HG03457 (cell line): ENCODE measurements around the gene BORCS8.
"Not testable (repeated sequence)": the region's sequence is repeated elsewhere in the genome, so short reads cannot be mapped to it uniquely, and the experiment has no call there.

ENCODE experiments used
- ATAC-seq: cut with Tn5 transposase; IDR thresholded peaks from one replicate; pipeline ENCODE4 v1.9.1; 2021; ENCODE audit warnings: moderate number of reproducible peaks; ENCODE audit not compliant: unreplicated experiment

Gene BORCS8

DNA sequence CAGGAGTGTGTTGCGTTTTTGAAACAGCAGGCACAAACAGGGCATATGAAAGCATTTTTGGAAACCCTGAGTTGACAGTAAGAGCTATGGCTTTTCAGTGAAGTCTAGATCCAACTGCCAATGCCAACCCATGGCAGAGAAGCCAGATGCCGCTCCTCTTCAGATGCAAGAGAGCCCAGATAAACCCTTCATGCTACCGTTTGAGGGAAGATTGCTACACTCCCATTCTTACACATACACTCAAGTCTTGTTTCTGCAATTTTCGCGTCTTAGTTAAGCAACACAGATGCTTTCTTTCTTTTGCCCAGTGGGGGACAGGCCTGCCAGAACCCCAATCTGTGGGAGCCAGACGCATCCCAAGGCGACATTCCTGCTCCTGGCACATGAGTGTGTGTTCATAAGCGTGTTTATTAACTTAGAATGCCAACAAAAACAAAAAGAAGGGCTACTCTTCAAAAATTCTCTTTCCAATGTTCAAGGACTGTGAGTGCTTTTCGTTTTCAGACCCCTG lies 10.4 kb downstream of the BORCS8 start:
- ATAC-seq = no peak

DNA sequence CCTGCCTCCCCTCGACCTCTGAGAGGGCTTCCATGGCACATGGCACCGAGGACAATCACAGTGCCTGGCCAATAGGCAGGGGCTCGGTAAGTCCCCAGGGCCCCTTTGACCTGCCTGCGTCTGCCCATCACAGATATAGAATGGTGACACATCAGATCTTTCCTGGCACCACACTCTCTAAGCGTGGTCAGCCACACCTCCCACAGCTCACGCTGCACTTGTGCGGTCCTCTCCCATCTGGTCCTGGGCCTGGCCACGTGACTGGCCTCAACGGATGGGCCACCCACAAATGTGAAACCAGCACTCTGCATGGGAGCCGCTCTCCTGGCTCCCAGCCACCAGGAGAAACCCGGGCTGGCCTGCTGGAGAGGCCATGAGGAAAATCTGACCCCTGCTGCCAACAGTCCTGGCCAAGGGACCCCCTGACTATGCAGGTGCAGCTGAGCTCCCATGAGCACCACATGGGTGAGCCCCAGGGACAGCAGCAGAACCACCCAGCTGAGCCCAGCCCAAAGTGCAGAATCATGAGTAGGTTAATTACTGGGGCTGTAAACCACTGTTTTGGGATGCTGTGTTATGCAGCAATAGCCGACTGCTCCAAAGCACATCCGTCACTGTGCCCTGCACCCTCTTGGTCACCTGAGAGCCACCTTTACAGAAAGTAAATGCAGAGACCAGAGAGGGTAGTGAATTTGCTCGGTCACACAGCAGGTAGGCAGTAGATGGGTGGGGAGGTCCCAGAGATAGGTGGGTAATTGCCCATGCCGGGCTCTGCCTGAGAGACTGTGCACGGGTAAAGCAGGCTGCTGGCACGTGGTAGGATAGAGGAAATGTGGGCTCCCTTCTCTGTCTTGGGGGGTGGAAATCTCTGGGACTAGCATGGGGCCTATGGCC lies 12.2 kb downstream of the BORCS8 start:
- no peak for ATAC-seq

DNA sequence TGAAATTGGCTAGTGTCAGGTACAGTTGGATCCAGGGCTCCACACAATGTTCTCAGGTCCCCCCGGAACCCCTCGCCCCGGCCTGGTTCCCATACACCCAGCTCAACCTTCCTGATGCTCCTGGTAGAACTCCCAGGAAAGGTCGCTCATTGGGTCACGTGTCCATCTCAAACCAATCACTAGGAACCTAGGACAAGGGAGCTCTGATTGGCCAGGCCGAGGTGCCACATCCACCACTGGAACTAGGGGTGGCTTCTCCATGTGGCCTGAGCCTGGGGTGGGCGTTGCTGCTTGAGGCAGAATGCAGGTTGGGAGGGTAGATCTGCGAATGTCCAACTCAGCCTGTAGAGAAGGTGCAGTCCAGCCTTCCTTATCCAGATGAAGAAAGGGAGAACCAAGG lies 15.0 kb downstream of the BORCS8 start:
- ATAC-seq = no peak

DNA sequence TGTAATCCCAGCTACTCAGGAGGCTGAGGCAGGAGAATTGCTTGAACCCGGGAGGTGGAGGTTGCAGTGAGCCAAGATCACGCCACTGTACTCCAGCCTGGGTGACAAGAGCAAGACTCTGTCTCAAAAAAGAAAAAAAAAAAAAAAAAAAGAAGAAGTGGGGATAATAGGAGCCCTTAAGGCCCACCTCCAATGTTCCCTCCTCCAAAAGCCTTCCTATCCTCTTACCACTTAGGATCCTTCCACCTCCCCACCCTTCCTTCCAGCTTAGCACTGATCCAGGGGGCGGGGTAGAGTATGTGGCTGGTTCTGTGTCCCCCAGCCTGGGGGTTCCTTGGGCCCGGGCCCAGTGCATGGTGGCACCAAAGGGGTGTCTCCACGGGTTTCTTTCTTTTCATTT lies 18.7 kb downstream of the BORCS8 start:
- not testable (repeated sequence) for ATAC-seq

DNA sequence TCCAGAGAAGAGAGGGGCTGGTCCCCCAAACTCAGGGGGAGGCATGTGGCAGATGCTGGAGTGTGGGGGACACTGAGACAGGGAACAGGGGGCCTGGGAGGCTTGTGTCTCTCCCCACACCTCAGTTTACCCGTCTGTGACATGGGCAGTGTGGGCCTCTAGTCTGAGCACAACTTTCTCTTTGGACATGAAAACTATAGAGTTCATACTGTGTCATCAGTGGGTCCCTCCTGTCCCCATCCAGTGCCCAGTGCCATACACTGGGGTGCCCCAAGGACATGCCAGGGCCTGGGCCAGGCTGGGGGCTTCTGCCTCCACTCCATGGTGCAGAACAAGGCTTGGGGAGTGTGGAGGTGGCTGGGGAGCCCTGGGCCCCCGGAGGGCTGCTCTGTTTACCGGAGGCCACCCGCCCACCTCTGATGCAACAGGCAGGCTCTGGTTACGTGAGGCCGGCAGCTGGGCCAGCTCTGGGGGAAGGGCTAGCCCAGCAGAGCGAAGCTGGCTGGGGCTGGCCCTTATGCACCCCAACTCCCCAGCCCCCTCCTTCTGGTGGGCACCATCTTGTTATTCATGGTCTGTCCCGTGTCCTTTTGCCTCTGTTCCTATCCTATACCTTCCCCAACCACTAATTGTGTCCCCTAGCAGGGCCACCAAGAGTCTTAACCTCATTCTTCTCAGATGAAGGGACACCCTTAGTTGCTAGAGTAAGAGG lies 20.0 kb downstream of the BORCS8 start:
- no peak for ATAC-seq

DNA sequence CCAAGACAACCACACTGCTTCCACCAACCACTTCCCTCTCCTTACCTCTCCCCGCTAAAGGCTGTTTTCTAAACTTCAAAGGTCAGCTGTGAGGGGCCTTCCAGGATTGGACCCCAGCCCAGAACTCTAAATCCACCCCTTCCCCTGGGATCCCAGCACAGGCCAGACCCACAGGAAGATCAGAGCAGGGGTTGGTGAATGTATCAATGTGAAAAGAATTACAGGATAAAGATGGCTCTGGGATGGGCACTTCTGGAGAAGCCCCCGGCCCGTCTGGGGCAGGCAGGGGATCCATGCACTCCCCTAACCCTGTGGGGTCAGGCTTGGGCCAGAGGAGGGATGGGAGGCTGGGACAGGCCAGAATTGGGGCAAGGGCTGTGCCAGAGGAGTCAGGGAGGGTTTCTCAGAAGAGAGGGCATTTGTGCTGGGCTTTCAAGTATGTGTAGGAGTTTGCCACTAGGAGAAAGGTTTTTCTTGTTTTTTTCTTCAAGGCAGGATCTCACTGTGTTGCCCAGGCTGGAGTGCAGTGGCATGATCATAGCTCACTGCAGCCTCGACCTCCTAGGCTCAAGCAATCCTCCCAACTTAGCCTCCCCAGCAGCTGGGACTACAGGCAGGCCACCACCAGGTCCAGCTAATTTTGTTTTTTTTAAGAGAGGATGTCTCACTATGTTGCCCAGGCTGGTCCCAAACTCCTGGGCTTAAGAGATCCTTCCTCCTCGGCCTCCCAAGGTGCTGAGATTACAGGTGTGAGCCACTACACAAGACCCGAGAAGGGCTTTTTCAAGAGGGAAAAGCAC lies 20.9 kb downstream of the BORCS8 start:
- no peak for ATAC-seq

DNA sequence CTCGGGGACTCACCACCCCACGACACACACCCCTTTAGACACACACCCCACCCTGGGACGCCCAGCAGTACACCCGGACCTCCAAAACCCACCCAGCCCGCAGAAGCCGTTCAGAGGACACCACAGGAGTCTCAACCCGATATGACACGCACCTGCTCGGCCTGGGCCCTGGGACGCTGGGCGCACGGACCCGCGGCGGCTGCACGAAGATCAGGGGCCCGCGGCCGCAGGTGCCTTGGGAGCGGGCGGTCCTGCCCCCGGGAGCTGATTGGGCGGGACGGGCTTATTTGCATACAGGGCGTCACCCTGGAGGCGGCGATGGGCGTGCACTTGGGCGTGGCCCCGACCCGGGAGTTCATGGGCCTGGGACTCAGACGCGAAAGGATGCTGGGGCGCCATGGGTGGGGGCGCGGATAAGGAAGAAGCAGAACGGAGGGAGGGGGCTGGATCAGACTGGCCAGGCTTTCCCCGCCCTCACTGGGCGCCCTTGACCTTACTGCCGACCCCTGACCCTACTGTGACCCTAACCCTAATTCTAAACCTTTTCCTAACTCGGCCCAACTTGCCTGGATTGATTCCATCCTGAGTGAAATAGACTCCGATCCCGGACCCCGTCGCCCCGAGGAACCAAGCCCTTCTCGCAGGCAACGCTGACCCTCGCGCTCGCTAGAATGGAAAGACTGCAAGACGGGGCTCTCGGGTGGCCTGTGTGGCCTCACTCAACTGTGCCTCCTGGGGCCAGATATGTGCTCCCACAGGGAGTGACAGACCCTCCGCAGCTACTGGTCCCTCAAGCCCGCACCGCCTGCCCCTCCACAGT lies 21.7 kb downstream of the BORCS8 start, which contains the start of gene MEF2B:
TSS of gene MEF2B (minus strand) at position 211 of the 820 bp plus-strand sequence. CDS start 19,528 bp downstream, outside the sequence.
- ATAC-seq = peak; percentile 76

DNA sequence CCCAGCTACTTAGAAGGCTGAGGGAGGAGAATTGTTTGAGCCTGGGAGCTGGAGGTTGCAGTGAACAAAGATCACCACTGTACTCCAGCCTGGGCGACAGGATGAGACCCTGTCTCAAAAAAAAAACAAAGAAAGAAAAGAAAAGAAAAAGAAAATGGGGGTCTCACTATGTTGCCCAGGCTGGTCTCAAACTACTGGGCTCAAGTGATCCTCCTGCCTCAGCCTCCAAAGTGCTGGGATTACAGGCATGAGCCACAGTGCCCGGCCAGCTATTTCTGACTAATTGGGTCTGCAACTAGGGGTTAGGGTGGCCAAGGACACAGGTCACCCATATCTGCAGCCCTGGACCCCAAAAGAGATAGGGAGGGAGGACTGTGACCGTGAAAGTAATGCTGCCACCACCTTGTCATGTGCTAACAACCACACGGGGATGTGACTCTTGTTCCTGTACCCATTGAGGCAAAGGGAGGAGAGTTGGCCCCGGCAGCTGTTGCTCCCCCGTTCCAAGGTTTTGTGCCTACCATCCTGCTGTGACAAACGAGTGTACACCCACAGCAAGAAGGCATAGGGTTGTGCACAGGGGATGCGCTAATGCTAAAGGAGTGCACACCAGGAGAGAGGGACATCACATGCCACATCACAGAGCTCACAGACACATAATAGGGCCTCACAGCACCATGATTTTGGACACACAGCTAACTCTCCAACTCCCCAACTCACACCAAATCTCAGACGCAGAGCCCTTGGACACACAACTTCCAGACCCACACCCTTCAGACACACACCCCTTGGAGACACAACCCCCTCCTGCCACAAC lies 22.5 kb downstream of the BORCS8 start:
- ATAC-seq = peak; percentile 12

DNA sequence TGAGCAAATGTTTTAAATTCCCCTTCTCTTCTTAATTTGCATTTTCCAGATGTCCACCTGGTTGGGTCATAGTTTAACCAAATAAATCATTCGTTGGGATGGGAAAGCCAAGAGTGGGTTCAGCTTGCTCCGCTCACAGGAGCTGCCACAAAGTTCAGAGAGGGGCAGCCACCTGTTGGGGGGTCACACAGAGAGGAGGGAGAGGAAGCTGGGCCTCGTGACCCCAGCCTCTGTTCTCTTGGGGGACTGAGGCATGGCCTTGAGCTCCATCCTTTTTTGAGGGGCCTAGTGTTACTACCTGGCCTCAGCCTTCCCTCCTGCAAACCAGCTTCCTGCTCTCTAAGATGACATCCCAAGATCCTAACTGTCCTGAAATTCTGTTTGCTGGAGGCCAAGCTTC lies 24.3 kb downstream of the BORCS8 start:
- no peak for ATAC-seq

DNA sequence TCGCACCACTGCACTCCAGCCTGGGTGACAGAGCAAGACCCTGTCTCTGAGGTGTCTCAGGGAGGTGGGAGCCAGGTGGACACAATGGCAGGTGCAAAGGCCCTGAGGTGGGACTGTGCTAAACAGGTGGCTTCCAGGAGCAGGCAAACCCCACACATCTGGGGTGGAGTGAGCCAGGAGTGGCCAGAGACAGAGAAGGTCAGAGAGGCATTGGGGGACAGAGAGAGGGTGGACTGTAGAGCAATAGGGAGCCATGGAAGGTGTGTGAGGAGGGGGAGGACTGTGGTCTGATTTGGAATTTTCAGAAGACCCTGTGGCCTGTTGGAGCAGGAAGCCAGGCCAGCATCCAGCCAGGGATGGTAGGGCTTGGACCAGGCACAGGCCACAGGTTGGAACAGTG lies 26.6 kb downstream of the BORCS8 start:
- ATAC-seq = no peak

DNA sequence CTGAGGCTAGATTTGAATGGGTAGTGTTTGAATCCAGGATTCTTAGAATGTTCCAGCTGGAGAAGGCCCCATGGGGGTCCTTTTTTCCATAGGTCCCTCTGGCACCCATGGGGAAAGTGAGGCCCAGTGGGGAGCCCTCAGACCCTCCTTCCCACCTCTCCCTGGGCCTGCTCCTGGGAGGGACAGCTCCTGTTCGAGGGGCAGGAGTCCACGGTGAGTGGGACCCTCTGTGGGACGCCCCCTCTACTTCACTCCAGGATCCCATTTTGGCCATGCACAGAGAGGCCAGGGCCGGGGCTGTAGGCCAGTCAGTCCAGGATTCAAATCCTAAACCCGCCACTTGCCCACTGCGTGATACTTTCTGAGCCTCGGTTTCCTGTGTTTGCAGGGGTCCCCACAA lies 29.5 kb downstream of the BORCS8 start:
- no peak for ATAC-seq

DNA sequence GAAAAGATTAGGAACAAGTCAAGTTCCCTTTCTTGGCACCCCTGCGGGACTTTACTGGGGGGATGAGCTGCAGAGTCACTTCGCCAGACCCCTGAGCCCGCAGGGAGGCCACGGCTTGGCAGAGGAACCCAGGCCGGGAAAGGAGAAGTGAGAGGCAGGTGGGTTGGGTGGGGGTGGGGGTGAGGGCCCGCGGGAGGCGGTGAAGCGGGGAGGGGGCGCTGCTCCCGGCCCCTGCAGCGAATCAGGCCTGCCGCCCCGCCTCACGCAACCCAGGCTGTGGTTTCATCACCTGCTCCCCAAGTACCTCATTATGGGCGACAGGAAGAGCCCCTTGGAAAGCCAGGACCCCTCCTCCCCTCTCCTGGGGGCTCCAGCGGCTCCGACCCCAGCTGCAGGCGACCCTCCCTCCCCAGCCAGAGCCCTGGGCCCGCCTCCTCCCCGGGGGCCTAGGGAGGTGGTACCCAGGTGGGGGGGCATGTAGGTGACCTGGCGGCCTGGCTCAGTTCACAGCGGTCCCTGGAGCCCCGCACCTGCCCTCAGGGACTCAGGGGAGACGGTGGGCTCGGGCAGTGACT lies 31.4 kb downstream of the BORCS8 start:
- no peak for ATAC-seq

DNA sequence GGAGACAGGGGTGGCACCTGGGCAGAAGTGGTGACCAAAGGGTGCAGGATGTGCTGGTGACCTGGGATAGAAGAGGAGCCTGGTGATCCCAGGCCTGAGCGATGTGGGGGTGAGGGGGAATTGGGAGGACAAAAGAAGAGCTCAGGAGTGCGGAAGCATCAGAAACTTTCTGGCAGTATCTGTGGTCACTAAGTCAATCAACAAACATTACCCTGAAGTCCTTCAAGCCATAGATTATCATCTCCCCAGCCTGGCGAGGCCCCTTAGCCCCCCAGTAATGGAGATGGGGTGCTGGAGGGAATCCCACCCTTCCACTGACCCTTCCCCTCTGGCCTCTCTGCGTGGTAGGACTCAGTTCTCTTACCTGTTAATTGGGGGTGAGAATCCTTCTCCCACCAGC lies 32.4 kb downstream of the BORCS8 start:
- ATAC-seq = no peak

DNA sequence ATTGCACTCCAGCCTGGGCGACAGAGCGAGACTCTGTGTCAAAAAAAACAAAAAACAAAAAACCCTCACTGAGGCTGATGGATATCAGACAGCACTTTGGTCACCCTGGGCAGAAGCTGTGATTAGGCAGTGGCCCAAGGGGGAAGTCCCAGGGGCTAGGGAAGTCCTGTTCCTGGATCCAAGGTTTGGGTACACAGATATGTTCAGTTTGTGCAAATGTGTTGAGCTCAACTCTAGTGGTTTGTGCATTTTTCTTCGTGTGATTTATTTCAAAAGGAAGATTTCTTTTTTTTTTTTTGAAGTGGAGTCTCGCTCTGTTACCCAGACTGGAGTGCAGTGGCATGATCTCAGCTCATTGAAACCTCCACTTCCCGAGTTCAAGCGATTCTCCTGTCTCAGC lies 34.1 kb downstream of the BORCS8 start:
- ATAC-seq = no peak

DNA sequence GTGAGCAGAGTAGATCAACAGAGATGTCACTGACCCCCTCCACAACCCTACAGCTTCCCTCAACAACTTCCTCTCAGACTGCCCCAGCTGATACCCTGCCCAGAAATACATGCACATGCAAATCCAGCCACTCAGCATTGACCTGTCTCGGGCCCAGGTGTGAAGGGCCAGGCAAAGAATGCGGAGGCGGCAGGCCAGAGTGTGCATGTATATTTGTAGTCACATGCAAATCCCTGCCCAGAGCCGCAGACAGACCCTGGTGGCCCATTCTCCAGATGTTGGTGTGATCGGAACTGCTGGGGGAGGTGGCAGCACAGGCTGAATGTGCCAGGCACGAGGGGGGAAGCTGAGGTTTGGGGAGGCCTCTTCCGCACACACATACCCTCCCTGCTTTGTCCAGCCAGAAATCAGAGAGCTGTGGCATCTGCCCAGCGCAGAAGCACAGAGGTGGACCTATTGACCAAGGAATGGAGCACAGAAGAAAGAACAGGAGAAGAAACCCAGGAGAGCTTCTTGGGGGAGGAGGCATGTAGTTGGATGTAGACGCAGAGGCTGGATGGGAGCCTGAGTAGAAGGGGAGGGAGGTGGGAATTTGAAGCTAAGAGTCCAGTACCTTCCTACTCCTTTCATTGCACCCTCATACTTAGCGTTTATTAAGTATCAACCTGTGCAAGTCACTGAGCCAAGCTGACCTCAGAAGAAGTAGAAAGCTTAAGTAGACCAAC lies 36.3 kb downstream of the BORCS8 start:
- ATAC-seq = peak; percentile 57

DNA sequence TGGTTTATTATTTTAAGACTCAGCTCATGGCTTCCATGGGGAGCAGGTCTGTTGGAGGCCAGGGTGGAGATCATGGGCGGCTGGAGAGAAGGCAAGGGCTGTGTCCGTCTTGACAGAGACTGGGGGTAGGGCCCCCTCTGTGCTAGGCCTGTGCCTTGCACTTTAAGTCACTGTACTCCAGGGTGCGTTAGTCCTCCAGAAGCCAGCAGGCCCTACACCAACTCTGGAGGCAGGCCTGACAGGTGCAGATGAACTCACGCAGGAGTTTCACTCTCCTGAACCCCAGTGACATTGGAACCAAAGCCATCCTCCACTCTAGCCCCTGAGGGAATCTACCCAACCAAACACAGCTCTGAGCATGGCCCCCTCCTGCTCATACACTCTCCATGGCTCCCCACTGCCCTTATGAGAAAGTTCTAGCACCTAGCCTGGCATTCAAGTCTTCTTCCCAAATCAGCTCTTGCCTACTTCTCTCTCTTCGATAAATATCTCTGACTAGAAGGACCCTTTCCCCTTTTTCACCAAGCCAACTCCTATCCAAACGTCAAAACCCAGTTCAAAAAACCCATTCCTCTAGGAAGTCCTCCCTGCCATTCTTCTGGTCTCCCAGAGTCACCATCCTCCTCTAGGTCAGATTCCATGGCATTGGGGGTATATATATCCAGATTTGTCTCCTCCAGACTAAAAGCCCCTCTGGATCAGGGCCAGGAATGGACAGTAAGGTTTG lies 37.0 kb downstream of the BORCS8 start:
- ATAC-seq = no peak

DNA sequence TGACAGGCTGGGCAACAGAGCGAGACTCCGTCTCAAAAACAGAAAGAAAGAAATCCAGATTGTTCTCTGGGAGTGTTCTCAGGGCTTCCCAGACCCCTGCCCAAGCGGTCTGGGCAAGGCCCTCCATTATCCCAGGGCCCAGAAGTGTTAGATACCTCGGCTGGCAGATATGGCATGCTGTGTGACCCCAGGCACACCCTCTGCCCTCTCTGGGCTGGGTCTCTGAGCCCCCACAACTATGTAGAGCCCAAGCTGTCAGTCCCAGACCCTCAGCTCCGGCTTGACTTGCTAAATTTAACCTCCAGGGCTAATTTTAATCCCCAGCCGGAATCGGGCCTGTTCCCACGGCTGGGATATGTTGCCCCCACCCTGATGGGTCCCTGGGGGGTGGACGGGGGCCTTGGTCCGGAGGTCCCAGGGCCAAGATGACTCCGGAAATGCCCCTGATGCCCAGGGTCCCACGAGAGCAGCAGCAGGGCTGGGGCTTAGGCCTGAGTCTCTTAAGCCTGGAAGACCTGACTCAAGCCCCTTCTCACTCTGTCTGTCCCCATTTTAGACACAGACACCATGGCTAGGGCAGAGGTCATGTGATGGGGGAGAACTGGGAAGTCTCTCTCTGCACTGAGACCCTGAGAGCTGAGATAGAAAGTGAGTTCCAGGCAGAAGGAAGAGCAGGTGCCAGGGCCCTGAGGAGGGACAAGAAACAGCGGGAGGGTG lies 39.1 kb downstream of the BORCS8 start:
- ATAC-seq = no peak
